A549 (cell line): ENCODE measurements around the gene PPP1R37. TPM values are rescaled to one million over a fixed set of nuclear protein-coding genes. Genes with fewer than 3 reads are reported as not detected.

Experiments used
- polyA plus RNA-seq, 4 experiments: library from polyadenylated mRNA; depleted of rRNA in 3 of 4; stranded (reverse); fragments of >200 nt; fragmentation: RNase III in 1 of 4; extraction: RNeasy Plus Mini Kit Qiagen cat#74134 plus additional on column Dnase treatment in 1 of 4; gene quantifications; 2 replicates in 3 of 4; 3 replicates in 1 of 4; pipeline ENCODE4 v1.2.3, GENCODE V29; 2011 to 2017
- small RNA-seq, 6 experiments: library from RNA; depleted of rRNA; stranded (forward); fragments of <200 nt; gene quantifications; one replicate each; pipeline ENCODE3, GENCODE V24; 2012

The PPP1R37 gene
- polyA plus RNA-seq, 2 of the 4 experiments (the other 2 are of a cell fraction), result 9.1 to 21.8 TPM

Small RNA genes lying within 50 kb of the gene (small RNA-seq; reads per million reads assigned to genes)
- 0 reads per million in 6 experiments for gene RNU6-611P

Other genes with a start within 250 kb of the PPP1R37 start
- gene NECTIN2, start 246.9 kb upstream of the PPP1R37 start, polyA plus RNA-seq (2011; rRNA removed), result 69.4 and 84.8 TPM in 2 replicates
- gene NECTIN2, start 246.9 kb upstream of the PPP1R37 start, polyA plus RNA-seq (2017; fragmentation: RNase III; extraction: RNeasy Plus Mini Kit Qiagen cat#74134 plus additional on column Dnase treatment), result 77.7 to 92.4 TPM (median 89.6 TPM) in 3 replicates
- gene TOMM40, start 201.9 kb upstream of the PPP1R37 start, polyA plus RNA-seq (2011; rRNA removed), result 83.6 and 92.7 TPM in 2 replicates
- gene TOMM40, start 201.9 kb upstream of the PPP1R37 start, polyA plus RNA-seq (2017; fragmentation: RNase III; extraction: RNeasy Plus Mini Kit Qiagen cat#74134 plus additional on column Dnase treatment), result 172 to 201 TPM (median 180 TPM) in 3 replicates
- gene APOE, start 187.4 kb upstream of the PPP1R37 start, polyA plus RNA-seq (2011; rRNA removed), result 9.4 and 12.5 TPM in 2 replicates
- 16.2 to 31.9 TPM (median 20.2 TPM) in 3 replicates for gene APOE, start 187.4 kb upstream of the PPP1R37 start, polyA plus RNA-seq (2017; fragmentation: RNase III; extraction: RNeasy Plus Mini Kit Qiagen cat#74134 plus additional on column Dnase treatment)
- gene APOC1, start 178.6 kb upstream of the PPP1R37 start, polyA plus RNA-seq (2011; rRNA removed), result 82.1 and 88.7 TPM in 2 replicates
- gene APOC1, start 178.6 kb upstream of the PPP1R37 start, polyA plus RNA-seq (2017; fragmentation: RNase III; extraction: RNeasy Plus Mini Kit Qiagen cat#74134 plus additional on column Dnase treatment), result 172 to 198 TPM (median 196 TPM) in 3 replicates
- gene APOC4, start 150.9 kb upstream of the PPP1R37 start, polyA plus RNA-seq (2011; rRNA removed), result not detected in 2 replicates
- not detected in 3 replicates for gene APOC4, start 150.9 kb upstream of the PPP1R37 start, polyA plus RNA-seq (2017; fragmentation: RNase III; extraction: RNeasy Plus Mini Kit Qiagen cat#74134 plus additional on column Dnase treatment)
- not detected in 2 replicates for gene APOC2, start 147.1 kb upstream of the PPP1R37 start, polyA plus RNA-seq (2011; rRNA removed)
- gene APOC2, start 147.1 kb upstream of the PPP1R37 start, polyA plus RNA-seq (2017; fragmentation: RNase III; extraction: RNeasy Plus Mini Kit Qiagen cat#74134 plus additional on column Dnase treatment), result 0.27 TPM in 1 of 3 replicates, not detected in the others
- gene CLPTM1, start 137.8 kb upstream of the PPP1R37 start, polyA plus RNA-seq (2011; rRNA removed), result 96.5 and 99.3 TPM in 2 replicates
- 173 to 188 TPM (median 180 TPM) in 3 replicates for gene CLPTM1, start 137.8 kb upstream of the PPP1R37 start, polyA plus RNA-seq (2017; fragmentation: RNase III; extraction: RNeasy Plus Mini Kit Qiagen cat#74134 plus additional on column Dnase treatment)
- 7.5 and 8.1 TPM in 2 replicates for gene RELB, start 91.7 kb upstream of the PPP1R37 start, polyA plus RNA-seq (2011; rRNA removed)
- gene RELB, start 91.7 kb upstream of the PPP1R37 start, polyA plus RNA-seq (2017; fragmentation: RNase III; extraction: RNeasy Plus Mini Kit Qiagen cat#74134 plus additional on column Dnase treatment), result 9.6 to 15.1 TPM (median 9.6 TPM) in 3 replicates
- 30.7 and 39.0 TPM in 2 replicates for gene CLASRP, start 54.1 kb upstream of the PPP1R37 start, polyA plus RNA-seq (2011; rRNA removed)
- 74.8 to 93.7 TPM (median 86.4 TPM) in 3 replicates for gene CLASRP, start 54.1 kb upstream of the PPP1R37 start, polyA plus RNA-seq (2017; fragmentation: RNase III; extraction: RNeasy Plus Mini Kit Qiagen cat#74134 plus additional on column Dnase treatment)
- 0.25 and 0.34 TPM in 2 replicates for gene ZNF296, start 16.7 kb upstream of the PPP1R37 start, polyA plus RNA-seq (2011; rRNA removed)
- 2.7 to 3.6 TPM (median 3.4 TPM) in 3 replicates for gene ZNF296, start 16.7 kb upstream of the PPP1R37 start, polyA plus RNA-seq (2017; fragmentation: RNase III; extraction: RNeasy Plus Mini Kit Qiagen cat#74134 plus additional on column Dnase treatment)
- 42.2 and 49.2 TPM in 2 replicates for gene GEMIN7, start 13.9 kb upstream of the PPP1R37 start, polyA plus RNA-seq (2011; rRNA removed)
- gene GEMIN7, start 13.9 kb upstream of the PPP1R37 start, polyA plus RNA-seq (2017; fragmentation: RNase III; extraction: RNeasy Plus Mini Kit Qiagen cat#74134 plus additional on column Dnase treatment), result 75.3 to 86.0 TPM (median 79.4 TPM) in 3 replicates
- gene NKPD1, start 67.8 kb downstream of the PPP1R37 start, polyA plus RNA-seq (2011; rRNA removed), result 0.12 and 0.21 TPM in 2 replicates
- 0.10 to 0.18 TPM (median 0.15 TPM) in 3 replicates for gene NKPD1, start 67.8 kb downstream of the PPP1R37 start, polyA plus RNA-seq (2017; fragmentation: RNase III; extraction: RNeasy Plus Mini Kit Qiagen cat#74134 plus additional on column Dnase treatment)
- 29.8 and 30.2 TPM in 2 replicates for gene TRAPPC6A, start 85.1 kb downstream of the PPP1R37 start, polyA plus RNA-seq (2011; rRNA removed)
- 23.7 to 30.5 TPM (median 28.5 TPM) in 3 replicates for gene TRAPPC6A, start 85.1 kb downstream of the PPP1R37 start, polyA plus RNA-seq (2017; fragmentation: RNase III; extraction: RNeasy Plus Mini Kit Qiagen cat#74134 plus additional on column Dnase treatment)
- 7.5 and 10.5 TPM in 2 replicates for gene BLOC1S3, start 85.6 kb downstream of the PPP1R37 start, polyA plus RNA-seq (2011; rRNA removed)
- gene BLOC1S3, start 85.6 kb downstream of the PPP1R37 start, polyA plus RNA-seq (2017; fragmentation: RNase III; extraction: RNeasy Plus Mini Kit Qiagen cat#74134 plus additional on column Dnase treatment), result 8.2 to 12.2 TPM (median 10.6 TPM) in 3 replicates
- gene EXOC3L2, start 152.2 kb downstream of the PPP1R37 start, polyA plus RNA-seq (2011; rRNA removed), result 0.16 and 0.20 TPM in 2 replicates
- gene EXOC3L2, start 152.2 kb downstream of the PPP1R37 start, polyA plus RNA-seq (2017; fragmentation: RNase III; extraction: RNeasy Plus Mini Kit Qiagen cat#74134 plus additional on column Dnase treatment), result 0.46 to 0.58 TPM (median 0.50 TPM) in 3 replicates
- 6.3 and 6.9 TPM in 2 replicates for gene MARK4, start 158.1 kb downstream of the PPP1R37 start, polyA plus RNA-seq (2011; rRNA removed)
- 6.0 to 7.8 TPM (median 6.8 TPM) in 3 replicates for gene MARK4, start 158.1 kb downstream of the PPP1R37 start, polyA plus RNA-seq (2017; fragmentation: RNase III; extraction: RNeasy Plus Mini Kit Qiagen cat#74134 plus additional on column Dnase treatment)
- gene CKM, start 229.7 kb downstream of the PPP1R37 start, polyA plus RNA-seq (2011; rRNA removed), result not detected in 2 replicates
- not detected in 3 replicates for gene CKM, start 229.7 kb downstream of the PPP1R37 start, polyA plus RNA-seq (2017; fragmentation: RNase III; extraction: RNeasy Plus Mini Kit Qiagen cat#74134 plus additional on column Dnase treatment)
- 0.26 and 0.32 TPM in 2 replicates for gene KLC3, start 247.6 kb downstream of the PPP1R37 start, polyA plus RNA-seq (2011; rRNA removed)
- 0.49 to 0.55 TPM (median 0.52 TPM) in 3 replicates for gene KLC3, start 247.6 kb downstream of the PPP1R37 start, polyA plus RNA-seq (2017; fragmentation: RNase III; extraction: RNeasy Plus Mini Kit Qiagen cat#74134 plus additional on column Dnase treatment)